BE2C (cell line): Measurements from ENCODE around the gene PINLYP.

ENCODE experiments used
- DNase-seq: peaks from one replicate; pipeline ENCODE4 v3.0.0-alpha.2; 2020
- H3K27me3 ChIP-seq: fragments of 250-450 bp; sonication (Bioruptor Pico); 2 replicates; pipeline ENCODE4 v1.5.1; 2020; ENCODE audit warnings: mild to moderate bottlenecking
- H3K36me3 ChIP-seq: fragments of 250-450 bp; sonication (Bioruptor Pico); 2 replicates; pipeline ENCODE4 v1.5.1; 2020; ENCODE audit warnings: mild to moderate bottlenecking
- H3K4me1 ChIP-seq: fragments of 250-450 bp; sonication (Bioruptor Pico); 2 replicates; pipeline ENCODE4 v1.5.1; 2020
- H3K4me3 ChIP-seq: 2 replicates; pipeline ENCODE4 v1.5.1; 2011; ENCODE audit warnings: low read depth, low read length
- H3K9me3 ChIP-seq: fragments of 250-450 bp; sonication (Bioruptor Pico); 2 replicates; pipeline ENCODE4 v1.5.1; 2020
- CTCF ChIP-seq: IDR thresholded peaks from 2 replicates; pipeline ENCODE4 v1.5.1; 2012; ENCODE audit warnings: mild to moderate bottlenecking, low read depth, low read length

Gene PINLYP

GRCh38 chr19:43594710-43595604 lies 19.4 kb downstream of the PINLYP start:
- DNase-seq: peak; percentile 78
- Histone ChIP-seq H3K9me3 (no peaks in the 10 kb centered on the region), H3K4me1 (no peaks in the 10 kb centered on the region), H3K4me3 (peak overlapping the region; percentile 92), H3K36me3 (peaks cover 10% of the 10 kb centered on the region; the same call in 1 of the 2 replicates), H3K27me3 (no peaks in the 10 kb centered on the region)
- TF ChIP-seq CTCF: peak; percentile 89

GRCh38 chr19:43595605-43595998 lies 20.0 kb downstream of the PINLYP start:
- H3K9me3 ChIP-seq: no peaks in the 10 kb centered on the region
- H3K4me3 ChIP-seq: peak overlapping the region; percentile 92
- peaks cover 13% of the 10 kb centered on the region; the same call in 1 of the 2 replicates for H3K36me3 ChIP-seq
- H3K4me1 ChIP-seq: no peaks in the 10 kb centered on the region
- H3K27me3 ChIP-seq: no peaks in the 10 kb centered on the region
- no peak for TF ChIP-seq CTCF
- no peak for DNase-seq

- Histone ChIP-seq H3K36me3 (peaks cover 13% of the 10 kb centered on the region; the same call in 1 of the 2 replicates), H3K9me3 (no peaks in the 10 kb centered on the region), H3K27me3 (no peaks in the 10 kb centered on the region), H3K4me3 (peak within 1 kb of the TSS; percentile 92), H3K4me1 (no peaks in the 10 kb centered on the region)
- no peak for TF ChIP-seq CTCF
- DNase-seq: peak; percentile 100
Measured at GRCh38 chr19:43595999-43596841, 20.6 kb downstream of the PINLYP start, which contains the start of the genes IRGQ and ZNF576. Gene IRGQ (minus strand): TSS chr19:43596134. CDS start chr19:43595338, 796 bp downstream. Gene ZNF576 (plus strand): TSS chr19:43596595. CDS start chr19:43597109, 514 bp downstream.

GRCh38 chr19:43596842-43597461 lies 21.4 kb downstream of the PINLYP start:
- H3K36me3 ChIP-seq: peaks cover 13% of the 10 kb centered on the region; the same call in 1 of the 2 replicates
- H3K27me3 ChIP-seq: no peaks in the 10 kb centered on the region
- no peak for TF ChIP-seq CTCF
- H3K4me1 ChIP-seq: no peaks in the 10 kb centered on the region
- no peaks in the 10 kb centered on the region for H3K9me3 ChIP-seq
- DNase-seq: no peak
- H3K4me3 ChIP-seq: peak overlapping the region; percentile 70

- no peak for TF ChIP-seq CTCF
- Histone ChIP-seq H3K36me3 (peaks cover 11% of the 10 kb centered on the region; the same call in 1 of the 2 replicates), H3K9me3 (no peaks in the 10 kb centered on the region), H3K4me3 (peak overlapping the region; percentile 70), H3K4me1 (no peaks in the 10 kb centered on the region), H3K27me3 (no peaks in the 10 kb centered on the region)
- no peak for DNase-seq
Measured at GRCh38 chr19:43597876-43598275, 22.3 kb downstream of the PINLYP start.
